ENCODE results near the gene PRRT3. TPM values are rescaled to one million over a fixed set of nuclear protein-coding genes. Genes with fewer than 3 reads are reported as not detected.
A peak's percentile ranks its signal among the peaks of the same experiment; 100 is the strongest.

The PRRT3 gene
- 4.4 and 10.2 TPM in 2 replicates for total RNA-seq (2011; cell fraction: chromatin; rRNA removed; ENCODE audit: low replicate concordance)
- 5.1 and 6.3 TPM in 2 replicates for total RNA-seq (2011; cell fraction: nucleolus; rRNA removed)
- 4.8 and 6.6 TPM in 2 replicates for total RNA-seq (2011; cell fraction: nucleoplasm; rRNA removed)
- 0.36 and 0.65 TPM in 2 replicates for total RNA-seq (2014; rRNA removed)
- total RNA-seq (2014; rRNA removed; fragmentation: Illumina TruSeq; extraction: Trizol): 0.38 and 0.44 TPM in 2 replicates
- 0.72 and 1.3 TPM in 2 replicates for total RNA-seq (2015; rRNA removed; fragmentation: Illumina TruSeq; extraction: Trizol)
- 1.9 and 2.2 TPM in 2 replicates for total RNA-seq (2021)
- 1.1 and 1.2 TPM in 2 replicates for polyA plus RNA-seq (2011; rRNA removed)
- polyA plus RNA-seq (2011; cell fraction: cytosol; rRNA removed): 1.4 and 3.2 TPM in 2 replicates
- polyA plus RNA-seq (2011; cell fraction: nucleus; rRNA removed): 1.3 and 2.6 TPM in 2 replicates
- 0.85 and 0.87 TPM in 2 replicates for polyA plus RNA-seq (2012)
- 1.3 and 1.4 TPM in 2 replicates for polyA plus RNA-seq (2014; fragmentation: Illumina TruSeq; extraction: Trizol)
- under 1 TPM; 0.06 TPM for polyA plus RNA-seq (2014; fragmentation: Nextera tagmentation; extraction: Ambion mirVana)
- 1.7 and 2.8 TPM in 2 replicates for polyA plus RNA-seq (2014; rRNA removed)
- 1.1 and 1.7 TPM in 2 replicates for polyA minus RNA-seq (2011; rRNA and poly(A)+ RNA removed)
- 1.3 and 2.3 TPM in 2 replicates for polyA minus RNA-seq (2011; cell fraction: cytosol; rRNA and poly(A)+ RNA removed)
- 1.5 and 1.7 TPM in 2 replicates for polyA minus RNA-seq (2011; cell fraction: nucleus; rRNA and poly(A)+ RNA removed)
- Bru-seq, nascent RNA: percentile 53 among the genes with signal in this experiment
- percentile 52 among the genes with signal in this experiment for BruChase-seq, experiment 1, labeled RNA remaining after a 2-hour chase
- BruChase-seq, experiment 2, labeled RNA remaining after a 6-hour chase: percentile 48 among the genes with signal in this experiment
- long read RNA-seq, experiment 1, partial matches to known transcripts: 1 of 20 reads
- long read RNA-seq, experiment 1, other reads (novel, unspliced or antisense): 19 of 20 reads
- long read RNA-seq, experiment 2, partial matches to known transcripts: 1 of 2 reads
- long read RNA-seq, experiment 2, other reads (novel, unspliced or antisense): 0 of 2 reads
- long read RNA-seq, experiment 3, partial matches to known transcripts: 0 of 1 reads
- long read RNA-seq, experiment 3, other reads (novel, unspliced or antisense): 1 of 1 reads

DNA sequence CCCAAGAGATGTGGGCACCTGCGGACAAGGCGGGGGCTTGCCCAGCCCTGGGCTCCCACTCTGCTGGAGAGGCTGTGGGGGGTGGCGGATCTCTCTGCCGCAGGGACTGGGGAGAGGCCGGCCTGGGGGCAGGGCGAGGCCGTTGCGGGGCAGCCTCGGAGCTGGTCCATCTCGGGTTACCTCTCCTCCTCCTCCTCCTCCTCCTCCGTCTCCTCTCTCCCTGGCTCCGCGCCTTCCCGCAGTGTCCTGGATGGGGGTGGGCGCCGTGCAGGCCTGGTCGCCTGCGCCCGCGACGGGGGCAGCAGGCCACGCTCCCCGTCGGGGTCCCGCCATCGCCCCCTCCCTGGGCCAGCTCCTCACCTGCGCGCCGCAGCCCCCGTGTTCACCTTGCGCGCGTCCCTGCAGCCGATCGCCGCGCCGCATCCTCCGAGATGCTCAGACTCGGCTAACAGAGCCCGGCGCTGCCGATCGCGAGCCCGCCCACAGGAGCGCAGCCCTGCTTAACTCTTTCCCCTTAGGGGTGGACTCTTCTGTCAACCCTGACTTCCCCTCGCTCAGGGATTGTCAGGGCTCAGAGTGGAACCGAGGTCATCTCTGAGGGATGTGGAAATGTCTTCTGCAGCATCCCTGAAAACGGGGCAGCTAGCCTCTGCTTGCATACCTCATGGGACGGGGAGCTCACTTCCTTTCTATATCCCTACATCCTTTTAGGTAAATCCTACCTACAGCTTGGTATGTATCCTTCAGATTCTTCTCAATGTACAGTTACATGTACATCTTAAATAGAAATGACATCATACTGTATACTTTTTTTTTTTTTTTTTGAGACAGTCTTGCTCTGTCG lies at the start of gene PRRT3:
Gene PRRT3, minus strand, starts transcription at position 447 of the 844 bp plus-strand sequence. CDS start 2,293 bp downstream, outside the sequence.
- peak; percentile 91 for ATAC-seq
- CTCF ChIA-PET (ENCODE audit: low intra/inter-chr PET ratio): no interaction called here
- in situ Hi-C loops (cut with MboI): no loop called here
- no peaks in the 10 kb centered on the region for H3K9me3 ChIP-seq (replicated peaks; ENCODE audit: control insufficient read depth, insufficient read depth, low read depth, low read length)
- no peaks in the 10 kb centered on the region for H3K27me3 ChIP-seq (ENCODE audit: control insufficient read depth in 2 of 2, insufficient read depth in 2 of 2, low read length in 2 of 2)
- H2AFZ ChIP-seq (ENCODE audit: low read depth, low read length): peak within 1 kb of the TSS; percentile 75
- BruUV-seq (replicated peaks): no TSS peak
- H3K9ac ChIP-seq (ENCODE audit: insufficient read depth in 1 of 2, low read depth in 2 of 2, low read length in 2 of 2): peak within 1 kb of the TSS; percentile 7 to 86; a peak in 2 of 4 replicates
- no peaks in the 10 kb centered on the region for H3K9me1 ChIP-seq (ENCODE audit: control insufficient read depth, insufficient read depth, low read length)
- 6% methylated on average over 42 of the region's 52 CpGs for WGBS (ENCODE audit: insufficient coverage, low coverage, missing lambda C conversion rate)
- H3K79me2 ChIP-seq (ENCODE audit: control insufficient read depth, insufficient read depth, low read length): no peaks in the 10 kb centered on the region
- DNase-seq (ENCODE audit: extremely low read depth in 1 of 4, low spot score in 3 of 4): peak; percentile 73 to 81 (median 75)
- no peak for FAIRE-seq
- intact Hi-C loops (cut with micrococcal nuclease): loop anchor here (5.0 kb wide), 1 partner anchor 35 kb away; the partner anchor contains the start of gene EMC3
- no peaks in the 10 kb centered on the region for H4K20me1 ChIP-seq (replicated peaks; ENCODE audit: control insufficient read depth, insufficient read depth, low read length)
- H3K27ac ChIP-seq (ENCODE audit: extremely low read depth, low read depth, low read length): no peak within 1 kb of the TSS
- H3K4me3 ChIP-seq: peak within 1 kb of the TSS; percentile 49
- peak within 1 kb of the TSS; percentile 73 for H3K4me2 ChIP-seq (ENCODE audit: insufficient read depth, low read length)
- H3K4me1 ChIP-seq (replicated peaks in 1 of 2; ENCODE audit: control insufficient read depth in 2 of 2, insufficient read depth in 2 of 2, low read length in 2 of 2): peaks cover 21 to 34% of the 10 kb centered on the region in 2 experiments
- no peaks in the 10 kb centered on the region for H3K36me3 ChIP-seq (ENCODE audit: control insufficient read depth, insufficient read depth, low read length)
- POLR2A ChIA-PET: interaction anchor here (0.6 to 1.6 kb wide), 7 partner anchors 9 to 453 kb away, joined by 3 to 4 read pairs (median 3); no protein-coding TSS in a partner anchor
- TF ChIP-seq, protein P1, sequence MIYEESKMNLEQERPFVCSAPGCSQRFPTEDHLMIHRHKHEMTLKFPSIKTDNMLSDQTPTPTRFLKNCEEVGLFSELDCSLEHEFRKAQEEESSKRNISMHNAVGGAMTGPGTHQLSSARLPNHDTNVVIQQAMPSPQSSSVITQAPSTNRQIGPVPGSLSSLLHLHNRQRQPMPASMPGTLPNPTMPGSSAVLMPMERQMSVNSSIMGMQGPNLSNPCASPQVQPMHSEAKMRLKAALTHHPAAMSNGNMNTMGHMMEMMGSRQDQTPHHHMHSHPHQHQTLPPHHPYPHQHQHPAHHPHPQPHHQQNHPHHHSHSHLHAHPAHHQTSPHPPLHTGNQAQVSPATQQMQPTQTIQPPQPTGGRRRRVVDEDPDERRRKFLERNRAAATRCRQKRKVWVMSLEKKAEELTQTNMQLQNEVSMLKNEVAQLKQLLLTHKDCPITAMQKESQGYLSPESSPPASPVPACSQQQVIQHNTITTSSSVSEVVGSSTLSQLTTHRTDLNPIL (CRISPR knock-in tag; IDR thresholded peaks at IDR 0.05): no peak
- no peak for TF ChIP-seq STAG1 (CRISPR knock-in tag; IDR thresholded peaks at IDR 0.05; ENCODE audit: borderline replicate concordance)
- peak in 1 of 2 experiments; percentile 38; a peak in 1 of 4 replicates for TF ChIP-seq MAZ (CRISPR knock-in tag; conservative IDR thresholded peaks at IDR 0.05 in 1 of 2, IDR thresholded peaks at IDR 0.05 in 1 of 2)
- TF ChIP-seq CCNT2 (IDR thresholded peaks at IDR 0.05; ENCODE audit: borderline replicate concordance, extremely low read depth, insufficient read length, low read depth, low read length): peak; percentile 64
- TF ChIP-seq, protein P2, sequence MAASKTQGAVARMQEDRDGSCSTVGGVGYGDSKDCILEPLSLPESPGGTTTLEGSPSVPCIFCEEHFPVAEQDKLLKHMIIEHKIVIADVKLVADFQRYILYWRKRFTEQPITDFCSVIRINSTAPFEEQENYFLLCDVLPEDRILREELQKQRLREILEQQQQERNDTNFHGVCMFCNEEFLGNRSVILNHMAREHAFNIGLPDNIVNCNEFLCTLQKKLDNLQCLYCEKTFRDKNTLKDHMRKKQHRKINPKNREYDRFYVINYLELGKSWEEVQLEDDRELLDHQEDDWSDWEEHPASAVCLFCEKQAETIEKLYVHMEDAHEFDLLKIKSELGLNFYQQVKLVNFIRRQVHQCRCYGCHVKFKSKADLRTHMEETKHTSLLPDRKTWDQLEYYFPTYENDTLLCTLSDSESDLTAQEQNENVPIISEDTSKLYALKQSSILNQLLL (CRISPR knock-in tag; IDR thresholded peaks at IDR 0.05; ENCODE audit: borderline replicate concordance): no peak
- TF ChIP-seq NR4A1 (CRISPR knock-in tag; IDR thresholded peaks at IDR 0.05): no peak
- TF ChIP-seq NR4A1 (tag; IDR thresholded peaks at IDR 0.05): no peak
- peak; percentile 58; the same call in 1 of the 2 replicates for TF ChIP-seq GABPB1 (CRISPR knock-in tag; IDR thresholded peaks at IDR 0.05)
- TF ChIP-seq, protein P3, sequence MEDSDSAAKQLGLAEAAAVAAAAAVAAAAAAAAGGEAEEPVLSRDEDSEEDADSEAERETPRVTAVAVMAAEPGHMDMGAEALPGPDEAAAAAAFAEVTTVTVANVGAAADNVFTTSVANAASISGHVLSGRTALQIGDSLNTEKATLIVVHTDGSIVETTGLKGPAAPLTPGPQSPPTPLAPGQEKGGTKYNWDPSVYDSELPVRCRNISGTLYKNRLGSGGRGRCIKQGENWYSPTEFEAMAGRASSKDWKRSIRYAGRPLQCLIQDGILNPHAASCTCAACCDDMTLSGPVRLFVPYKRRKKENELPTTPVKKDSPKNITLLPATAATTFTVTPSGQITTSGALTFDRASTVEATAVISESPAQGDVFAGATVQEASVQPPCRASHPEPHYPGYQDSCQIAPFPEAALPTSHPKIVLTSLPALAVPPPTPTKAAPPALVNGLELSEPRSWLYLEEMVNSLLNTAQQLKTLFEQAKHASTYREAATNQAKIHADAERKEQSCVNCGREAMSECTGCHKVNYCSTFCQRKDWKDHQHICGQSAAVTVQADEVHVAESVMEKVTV (CRISPR knock-in tag; IDR thresholded peaks at IDR 0.05): no peak
- no peak for TF ChIP-seq SAFB2 (IDR thresholded peaks at IDR 0.05; ENCODE audit: borderline replicate concordance, low read depth, low read length, severe bottlenecking)
- TF ChIP-seq CHD2 (IDR thresholded peaks at IDR 0.05; ENCODE audit: low read depth, low read length): no peak

Measured in K562 (cell line).